H1 (cell line): ENCODE data around the gene C14orf119. TPM values are rescaled to one million over a fixed set of nuclear protein-coding genes. Genes with fewer than 3 reads are reported as not detected.

Experiments
- CTCF ChIA-PET: fragments of 300-600 bp; sonication (Branson Sonifier 250); formaldehyde crosslinking; loops from one replicate; lab custom pipeline; 2021; ENCODE audit not compliant: partially characterized antibody; lab: Charles Lee
- POLR2A ChIA-PET: fragments of 300-600 bp; sonication (Branson Sonifier 250); formaldehyde crosslinking; loops from one replicate; lab custom pipeline; 2021; ENCODE audit warnings: inconsistent platforms; ENCODE audit not compliant: partially characterized antibody; lab: Charles Lee
- DNase-seq, 2 experiments: peaks; one replicate each; pipeline versions ENCODE4 v3.0.0 to v3.0.0-alpha.2; 2010 to 2022; ENCODE audit warnings: low spot score in 2 of 2, low read depth in 1 of 2, mixed read lengths in 1 of 2
- FAIRE-seq: peaks from 2 replicates; lab custom pipeline; 2011; peaks lifted over from hg19 to GRCh38; lab: Jason Lieb, UNC
- H2AFZ ChIP-seq: 2 replicates; pipeline ENCODE4 v1.8.1; 2012; ENCODE audit warnings: low read length, inconsistent platforms
- H2AK5ac ChIP-seq: 2 replicates; pipeline ENCODE4 v1.6.1; 2013; ENCODE audit warnings: low read depth, low read length
- H2BK120ac ChIP-seq: replicated peaks from 2 replicates; pipeline ENCODE3; 2013; ENCODE audit warnings: low read depth, low read length, inconsistent platforms
- H2BK12ac ChIP-seq: 2 replicates; pipeline ENCODE4 v1.6.1; 2013; ENCODE audit warnings: low read depth, low read length
- H2BK15ac ChIP-seq: 2 replicates; pipeline ENCODE4 v1.6.1; 2013; ENCODE audit warnings: low read length
- H2BK20ac ChIP-seq: 2 replicates; pipeline ENCODE4 v1.6.1; 2013; ENCODE audit warnings: low read length
- H2BK5ac ChIP-seq: 2 replicates; pipeline ENCODE4 v1.6.1; 2013; ENCODE audit warnings: low read depth, low read length
- H3K14ac ChIP-seq: 2 replicates; pipeline ENCODE4 v1.6.1; 2013; ENCODE audit warnings: inconsistent platforms; ENCODE audit not compliant: insufficient read length
- H3K18ac ChIP-seq: 2 replicates; pipeline ENCODE4 v1.6.1; 2013; ENCODE audit warnings: low read length; ENCODE audit errors: extremely low read depth
- H3K23ac ChIP-seq: 2 replicates; pipeline ENCODE4 v1.6.1; 2013; ENCODE audit warnings: inconsistent platforms; ENCODE audit not compliant: insufficient read length
- H3K23me2 ChIP-seq: 2 replicates; pipeline ENCODE4 v1.6.1; 2013; ENCODE audit warnings: low read depth, low read length
- H3K27ac ChIP-seq: 2 replicates; pipeline ENCODE4 v1.6.1; 2011; ENCODE audit warnings: low read depth, low read length, inconsistent platforms
- H3K27me3 ChIP-seq, 4 experiments: replicated peaks in 1 of 4; 1 replicate in 1 of 4; 2 replicates in 3 of 4; pipeline versions ENCODE4 v1.6.1 to v1.8.1; 2011 to 2013; ENCODE audit warnings: low read length in 3 of 4, mild to moderate bottlenecking in 3 of 4, inconsistent platforms in 2 of 4, mixed read lengths in 2 of 4, moderate library complexity in 1 of 4; ENCODE audit not compliant: control insufficient read depth in 3 of 4, insufficient read depth in 3 of 4; ENCODE audit errors: extremely low read depth in 1 of 4
- H3K36me3 ChIP-seq, 4 experiments: 2 replicates each; pipeline versions ENCODE4 v1.6.1 to v1.8.1; 2011 to 2013; ENCODE audit warnings: mild to moderate bottlenecking in 4 of 4, low read length in 3 of 4, moderate library complexity in 2 of 4, control low read depth in 1 of 4, inconsistent platforms in 1 of 4; ENCODE audit not compliant: insufficient read depth in 4 of 4, control insufficient read depth in 2 of 4
- H3K4ac ChIP-seq: replicated peaks from 2 replicates; pipeline ENCODE3; 2013; ENCODE audit warnings: low read length, low read depth, mixed read lengths, inconsistent platforms; ENCODE audit not compliant: insufficient read length
- H3K4me1 ChIP-seq, 4 experiments: replicated peaks in 1 of 4; 1 replicate in 1 of 4; 2 replicates in 3 of 4; pipeline versions ENCODE4 v1.6.1 to v1.8.1; 2011 to 2013; ENCODE audit warnings: low read length in 3 of 4, inconsistent platforms in 2 of 4, mixed read lengths in 1 of 4; ENCODE audit not compliant: insufficient read depth in 4 of 4, control insufficient read depth in 3 of 4
- H3K4me2 ChIP-seq, 2 experiments: 2 replicates each; pipeline versions ENCODE4 v1.6.1 to v1.8.1; 2011 to 2013; ENCODE audit warnings: low read depth in 2 of 2, low read length in 2 of 2, control low read depth in 1 of 2, inconsistent platforms in 1 of 2, mild to moderate bottlenecking in 1 of 2; ENCODE audit not compliant: insufficient read depth in 1 of 2
- H3K4me3 ChIP-seq, 4 experiments: fragments of 200-600, 300-600 bp in 1 of 4; sonication (generic), shearing (Covaris generic), sonication (Bioruptor Twin) in 1 of 4; 2 replicates each; pipeline versions ENCODE4 v1.5.1 to v1.8.1; 2011 to 2016; ENCODE audit warnings: low read length in 4 of 4, low read depth in 3 of 4, control low read depth in 2 of 4, inconsistent platforms in 2 of 4, mild to moderate bottlenecking in 2 of 4, mixed read lengths in 1 of 4, moderate library complexity in 1 of 4; ENCODE audit not compliant: insufficient read depth in 2 of 4; ENCODE audit errors: extremely low read depth in 1 of 4
- H3K56ac ChIP-seq: replicated peaks from 2 replicates; pipeline ENCODE3; 2013; ENCODE audit warnings: low read depth, mild to moderate bottlenecking, mixed read lengths, low read length, inconsistent platforms; ENCODE audit not compliant: insufficient read length
- H3K79me1 ChIP-seq: 2 replicates; pipeline ENCODE4 v1.6.1; 2013; ENCODE audit warnings: low read depth, low read length, control low read depth
- H3K79me2 ChIP-seq, 2 experiments: 2 replicates each; pipeline versions ENCODE4 v1.6.1 to v1.8.1; 2012 to 2013; ENCODE audit warnings: low read length in 2 of 2, mild to moderate bottlenecking in 2 of 2, inconsistent platforms in 1 of 2; ENCODE audit not compliant: insufficient read depth in 2 of 2, control insufficient read depth in 1 of 2
- H3K9ac ChIP-seq, 4 experiments: replicated peaks in 1 of 4; 1 replicate in 1 of 4; 2 replicates in 3 of 4; pipeline versions ENCODE4 v1.6.1 to v1.8.1; 2011 to 2013; ENCODE audit warnings: low read depth in 3 of 4, low read length in 3 of 4, control low read depth in 2 of 4, mild to moderate bottlenecking in 2 of 4, moderate library complexity in 2 of 4, inconsistent platforms in 1 of 4; ENCODE audit errors: extremely low read depth in 1 of 4
- H3K9me3 ChIP-seq, 2 experiments: 2 replicates each; pipeline versions ENCODE4 v1.6.1 to v1.8.1; 2012 to 2013; ENCODE audit warnings: mild to moderate bottlenecking in 2 of 2, moderate library complexity in 2 of 2, control low read depth in 1 of 2, inconsistent platforms in 1 of 2, low read depth in 1 of 2, low read length in 1 of 2, mixed read lengths in 1 of 2; ENCODE audit not compliant: insufficient read depth in 2 of 2
- H4K20me1 ChIP-seq, 2 experiments: replicated peaks in 1 of 2; 2 replicates each; pipeline versions ENCODE3 to v1.8.1; 2011 to 2013; ENCODE audit warnings: inconsistent platforms in 2 of 2, low read length in 2 of 2, mild to moderate bottlenecking in 1 of 2; ENCODE audit not compliant: insufficient read depth in 2 of 2, control insufficient read depth in 1 of 2
- H4K5ac ChIP-seq: 2 replicates; pipeline ENCODE4 v1.6.1; 2013; ENCODE audit warnings: low read length, low read depth, mixed read lengths, inconsistent platforms; ENCODE audit not compliant: insufficient read length
- H4K8ac ChIP-seq: 2 replicates; pipeline ENCODE4 v1.8.0; 2013; ENCODE audit warnings: mild to moderate bottlenecking, moderate library complexity, low read length, inconsistent platforms; ENCODE audit not compliant: insufficient read depth; ENCODE audit errors: extremely low read depth
- H4K91ac ChIP-seq: replicated peaks from 2 replicates; pipeline ENCODE3; 2013; ENCODE audit warnings: low read length, mixed read lengths, inconsistent platforms; ENCODE audit not compliant: insufficient read length
- POLR2A ChIP-seq, 2 experiments: IDR thresholded peaks; 1 replicate in 1 of 2; 2 replicates in 1 of 2; pipeline ENCODE4 v1.6.1; 2011; ENCODE audit warnings: low read depth in 2 of 2, low read length in 2 of 2, mild to moderate bottlenecking in 2 of 2; ENCODE audit errors: control extremely low read depth in 1 of 2
- POLR2AphosphoS5 ChIP-seq: IDR thresholded peaks from 2 replicates; pipeline ENCODE4 v1.6.1; 2011; ENCODE audit warnings: low read depth, low read length
- POU5F1 ChIP-seq: IDR thresholded peaks from 2 replicates; pipeline ENCODE4 v1.6.1; 2011; ENCODE audit warnings: low read depth, mild to moderate bottlenecking, low read length, moderate library complexity
- WGBS, 2 experiments: shearing (Covaris generic) in 1 of 2; methylation state at CpG; one replicate each; pipeline versions ENCODE4 v1.1.6 to v1.1.7; 2013 to 2015; ENCODE audit warnings: low lambda C conversion rate in 2 of 2, mixed read lengths in 2 of 2, inconsistent platforms in 1 of 2, low coverage in 1 of 2, missing lambda C conversion rate in 1 of 2; ENCODE audit not compliant: insufficient replicate concordance in 2 of 2, insufficient coverage in 1 of 2, insufficient read length in 1 of 2; ENCODE audit errors: extremely low coverage in 1 of 2, missing lambda C conversion rate in 1 of 2; 5-methylcytosine and 5-hydroxymethylcytosine counted together
- polyA plus RNA-seq, 7 experiments: library from polyadenylated mRNA; depleted of rRNA in 3 of 7; stranded (reverse) in 5 of 7; unstranded in 2 of 7; fragments of >200 nt in 5 of 7; fragments of 200-250 nt in 2 of 7; gene quantifications; 1 replicate in 5 of 7; 2 replicates in 1 of 7; 4 replicates in 1 of 7; pipeline versions ENCODE4 v1.2.1 to v1.2.3, GENCODE V29; 2011 to 2013; ENCODE audit warnings: missing spikeins in 2 of 7, mixed read lengths in 2 of 7
- total RNA-seq: library from RNA; stranded (reverse); fragmentation: NEBNext Ultra II Directional; extraction: Animal tissue kit (Norgen Biotek cat#: 25700); gene quantifications from 2 replicates; pipeline ENCODE4 v1.2.1, GENCODE V29; 2021

C14orf119 gene
- total and polyA plus RNA-seq, 2 of the 8 experiments (the other 6 are each of a cell fraction or from before 2014, with no cell fraction given), result 78.1 to 94.0 TPM

GRCh38 chr14:23063601-23064000 lies 31.7 kb upstream of the C14orf119 start:
- peaks cover 23 to 24% of the 10 kb centered on the region in 2 experiments for H4K20me1 ChIP-seq

More at GRCh38 chr14:23063601-23064000, 31.7 kb upstream of the C14orf119 start:
- ChIA-PET POLR2A (interaction anchor here (0.8 to 1.1 kb wide), 4 partner anchors 8 to 460 kb away, joined by 3 to 7 read pairs (median 4); no protein-coding TSS in a partner anchor), CTCF (interaction anchor here (0.9 to 29.2 kb wide), 4 partner anchors 14 to 72 kb away, joined by 3 to 785 read pairs (median 16); partner anchors contain the start of genes AJUBA and PSMB11)
- H3K4me2 ChIP-seq, result no peak overlapping the region
- peaks cover 13 to 28% of the 10 kb centered on the region in 2 experiments; a peak in 3 of 4 replicates for H3K79me2 ChIP-seq
- H3K27ac ChIP-seq, result no peak overlapping the region
- H3K9ac ChIP-seq, result no peak overlapping the region
- H2BK12ac ChIP-seq, result no peak overlapping the region
- no peak overlapping the region for H3K4me3 ChIP-seq
- no peak overlapping the region for H3K56ac ChIP-seq
- H2BK5ac ChIP-seq, result no peak overlapping the region
- DNase-seq (no peak), FAIRE-seq (no peak)
- no peak overlapping the region for H3K4ac ChIP-seq
- no peak overlapping the region for H2BK15ac ChIP-seq
- H3K23me2 ChIP-seq, result no peaks in the 10 kb centered on the region; the same call in 1 of the 2 replicates
- no peak overlapping the region for H4K91ac ChIP-seq
- H2BK20ac ChIP-seq, result no peak overlapping the region
- H2BK120ac ChIP-seq, result no peak overlapping the region
- no peak overlapping the region for H3K23ac ChIP-seq
- 97% methylated on average over 5 of the region's 5 CpGs; no CpG with 5 or more reads in 1 of the 2 experiments for WGBS, 2 experiments
- peaks cover 0 to 9% (median 2%) of the 10 kb centered on the region in 4 experiments; a peak in 4 of 7 replicates for H3K4me1 ChIP-seq
- H3K27me3 ChIP-seq, result no peaks in the 10 kb centered on the region
- H3K36me3 ChIP-seq, result peaks cover 63 to 95% (median 83%) of the 10 kb centered on the region in 4 experiments
- no peak overlapping the region for H3K14ac ChIP-seq
- no peak overlapping the region for H3K18ac ChIP-seq
- H3K79me1 ChIP-seq, result peaks cover 5% of the 10 kb centered on the region
- H4K8ac ChIP-seq, result no peak overlapping the region
- H4K5ac ChIP-seq, result no peak overlapping the region
- H3K9me3 ChIP-seq, result no peaks in the 10 kb centered on the region
- H2AFZ ChIP-seq, result no peak overlapping the region
- H2AK5ac ChIP-seq, result no peak overlapping the region
- TF ChIP-seq POLR2AphosphoS5 (peak; percentile 37; the same call in 1 of the 2 replicates), POLR2A (IDR thresholded peaks at IDR 0.05; ENCODE audit: control extremely low read depth in 1 of 2, low read depth in 2 of 2, low read length in 2 of 2) (peak in 1 of 2 experiments; percentile 12; a peak in 1 of 3 replicates), POU5F1 (no peak)
- TF ChIP-seq, all 59 proteins: peak for 2
